GM19372 (cell line): Measurements from ENCODE around the gene ELP5.

Experiments used
- ATAC-seq: cut with Tn5 transposase; IDR thresholded peaks from one replicate; pipeline ENCODE4 v1.9.1; 2021; ENCODE audit warnings: mild to moderate bottlenecking, low read depth, moderate library complexity; ENCODE audit not compliant: unreplicated experiment

ELP5 gene

GRCh38 chr17:7218758-7219157, 33.3 kb upstream of the ELP5 start:
- ATAC-seq: no peak

GRCh38 chr17:7219229-7219811, 32.7 kb upstream of the ELP5 start:
- no peak for ATAC-seq

GRCh38 chr17:7219812-7220592, 32.0 kb upstream of the ELP5 start, which contains the start of the genes ACADVL and DLG4:
Gene ACADVL (plus strand): TSS chr17:7219938. CDS start chr17:7219985, 47 bp downstream.
Gene DLG4 (minus strand): TSS chr17:7219836.
- ATAC-seq: peak; percentile 72

GRCh38 chr17:7220593-7221277, 31.3 kb upstream of the ELP5 start:
- no peak for ATAC-seq

- no peak for ATAC-seq
Observed at GRCh38 chr17:7221278-7222092, 30.5 kb upstream of the ELP5 start.

GRCh38 chr17:7222093-7222971, 29.7 kb upstream of the ELP5 start:
- no peak for ATAC-seq

GRCh38 chr17:7222972-7223292, 29.1 kb upstream of the ELP5 start:
- ATAC-seq: no peak

- ATAC-seq: no peak
Observed at GRCh38 chr17:7223375-7223774, 28.6 kb upstream of the ELP5 start.

GRCh38 chr17:7224110-7224509, 27.9 kb upstream of the ELP5 start:
- no peak for ATAC-seq

GRCh38 chr17:7224661-7225111, 27.3 kb upstream of the ELP5 start:
- no peak for ATAC-seq

- no peak for ATAC-seq
Observed at GRCh38 chr17:7225711-7226331, 26.2 kb upstream of the ELP5 start.

- no peak for ATAC-seq
Observed at GRCh38 chr17:7226721-7227710, 25.0 kb upstream of the ELP5 start.

- ATAC-seq: no peak
Observed at GRCh38 chr17:7228920-7229319, 23.1 kb upstream of the ELP5 start.

GRCh38 chr17:7229504-7229903, 22.5 kb upstream of the ELP5 start:
- no peak for ATAC-seq

GRCh38 chr17:7232114-7232513, 19.9 kb upstream of the ELP5 start:
- no peak for ATAC-seq

- ATAC-seq: no peak
Observed at GRCh38 chr17:7233701-7234082, 18.3 kb upstream of the ELP5 start.

GRCh38 chr17:7234083-7234951, 17.7 kb upstream of the ELP5 start, which contains the start of gene DVL2:
Gene DVL2 (minus strand): TSS chr17:7234517. CDS start chr17:7234262, 255 bp downstream.
- peak; percentile 64 for ATAC-seq
